Erythroblast (primary cell): ENCODE data around the gene GPC5.

ENCODE experiments used
- GATA1 ChIP-seq: IDR thresholded peaks from 2 replicates; pipeline ENCODE4 v1.6.1; 2011; ENCODE audit warnings: low read depth, mild to moderate bottlenecking, control low read depth, low read length, moderate library complexity
- POLR2A ChIP-seq: IDR thresholded peaks from 2 replicates; pipeline ENCODE4 v1.6.1; 2011; ENCODE audit warnings: mild to moderate bottlenecking, low read length

- no peak for TF ChIP-seq POLR2A
- no peak for TF ChIP-seq GATA1
These were observed 1451.0 kb downstream of the GPC5 start for GRCh38 chr13:92849381-92849780.
